Cardiac muscle cell (in vitro differentiated cells and primary cell): ENCODE measurements around the gene SLC27A4. TPM values are rescaled to one million over a fixed set of nuclear protein-coding genes. Genes with fewer than 3 reads are reported as not detected.

Experiments
- DNase-seq, 2 donors: peaks; one replicate each; pipeline versions ENCODE4 v3.0.0 to v3.0.0-alpha.2; 2010 to 2017; ENCODE audit warnings: low read depth in 1 of 2, low spot score in 1 of 2
- H3K27ac ChIP-seq: fragments of 200-600 bp; sonication (generic); 2 replicates; pipeline ENCODE4 v1.5.1; 2016
- H3K27me3 ChIP-seq: fragments of 200-600 bp; sonication (generic); 2 replicates; pipeline ENCODE4 v1.6.0; 2016; ENCODE audit warnings: control low read depth
- H3K36me3 ChIP-seq: fragments of 200-600 bp; sonication (generic); 2 replicates; pipeline ENCODE4 v1.5.1; 2016; ENCODE audit warnings: control low read depth
- H3K4me1 ChIP-seq: fragments of 200-600 bp; sonication (generic); 2 replicates; pipeline ENCODE4 v1.8.1; 2017; ENCODE audit warnings: low read depth, mild to moderate bottlenecking, mixed run types
- H3K4me3 ChIP-seq: fragments of 200-600 bp; sonication (generic); 2 replicates; pipeline ENCODE4 v1.5.1; 2016; ENCODE audit warnings: mild to moderate bottlenecking
- H3K9me3 ChIP-seq: fragments of 200-600 bp; sonication (generic); 2 replicates; pipeline ENCODE4 v1.5.1; 2017; ENCODE audit warnings: low read depth, mild to moderate bottlenecking, control low read depth
- CTCF ChIP-seq: IDR thresholded peaks from 2 replicates; pipeline ENCODE4 v1.5.1; 2012; ENCODE audit warnings: low read depth, mild to moderate bottlenecking, low read length
- polyA plus RNA-seq: library from polyadenylated mRNA; unstranded; fragments of >200 nt; fragmentation: Nextera tagmentation; extraction: Ambion mirVana; gene quantifications from 2 replicates; pipeline ENCODE4 v1.2.1, GENCODE V29; 2016
- total RNA-seq: library from RNA; depleted of rRNA; stranded (reverse); fragments of >200 nt; gene quantifications from 2 replicates; pipeline ENCODE4 v1.2.3, GENCODE V29; 2016

The SLC27A4 gene
- total and polyA plus RNA-seq, 2 experiments from 2014 or later, result 16.9 to 17.8 TPM

- no peak overlapping the region for H3K4me3 ChIP-seq
- TF ChIP-seq CTCF, result no peak
- H3K36me3 ChIP-seq, result no peaks in the 10 kb centered on the region
- H3K9me3 ChIP-seq, result no peaks in the 10 kb centered on the region
- no peak for DNase-seq
- peaks cover 98% of the 10 kb centered on the region for H3K27me3 ChIP-seq
- no peak overlapping the region for H3K27ac ChIP-seq
- H3K4me1 ChIP-seq, result peaks cover 18% of the 10 kb centered on the region
Measured at GRCh38 chr9:128394379-128395168, 54.2 kb downstream of the SLC27A4 start.

GRCh38 chr9:128396970-128397613, 56.8 kb downstream of the SLC27A4 start:
- Histone ChIP-seq H3K9me3 (no peaks in the 10 kb centered on the region), H3K4me3 (no peak overlapping the region), H3K27me3 (peaks cover 97% of the 10 kb centered on the region), H3K27ac (no peak overlapping the region), H3K36me3 (no peaks in the 10 kb centered on the region), H3K4me1 (peaks cover 11% of the 10 kb centered on the region)
- no peak for TF ChIP-seq CTCF
- no peak for DNase-seq

GRCh38 chr9:128397831-128398230, 57.5 kb downstream of the SLC27A4 start:
- TF ChIP-seq CTCF, result no peak
- H3K9me3 ChIP-seq, result no peaks in the 10 kb centered on the region
- H3K4me1 ChIP-seq, result peaks cover 5% of the 10 kb centered on the region
- H3K27me3 ChIP-seq, result peaks cover 95% of the 10 kb centered on the region
- no peak for DNase-seq
- no peak overlapping the region for H3K27ac ChIP-seq
- H3K36me3 ChIP-seq, result no peaks in the 10 kb centered on the region
- no peak overlapping the region for H3K4me3 ChIP-seq

GRCh38 chr9:128399861-128400260, 59.5 kb downstream of the SLC27A4 start:
- Histone ChIP-seq H3K36me3 (no peaks in the 10 kb centered on the region), H3K4me3 (no peak overlapping the region), H3K9me3 (no peaks in the 10 kb centered on the region), H3K27ac (no peak overlapping the region), H3K27me3 (peaks cover 85% of the 10 kb centered on the region), H3K4me1 (no peaks in the 10 kb centered on the region)
- DNase-seq, result no peak
- no peak for TF ChIP-seq CTCF

GRCh38 chr9:128404560-128404959, 64.2 kb downstream of the SLC27A4 start:
- Histone ChIP-seq H3K36me3 (no peaks in the 10 kb centered on the region), H3K27me3 (peaks cover 77% of the 10 kb centered on the region), H3K4me3 (no peak overlapping the region), H3K9me3 (no peaks in the 10 kb centered on the region), H3K4me1 (no peaks in the 10 kb centered on the region), H3K27ac (no peak overlapping the region)
- no peak for DNase-seq
- TF ChIP-seq CTCF, result no peak
